ENCODE data around the gene TRAF3IP3.

DNA sequence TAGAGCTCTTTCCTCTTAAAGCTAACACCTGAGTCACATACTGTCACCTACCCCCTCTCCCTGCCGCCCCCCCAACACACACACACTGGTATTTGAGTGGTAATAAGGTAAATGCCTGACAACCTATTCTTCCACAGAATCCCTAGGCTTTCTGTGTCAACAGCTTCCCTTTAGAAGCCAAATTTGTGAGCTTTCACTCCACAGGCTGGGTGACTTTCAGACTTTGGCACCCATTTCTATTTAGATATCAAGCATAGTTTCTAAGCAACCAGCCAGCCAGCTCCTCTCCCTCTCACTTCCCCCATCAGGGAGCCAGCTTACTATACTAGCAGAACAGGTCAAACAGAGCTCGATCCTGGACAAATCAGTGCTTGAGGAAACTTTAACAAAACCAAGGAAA is 31.7 kb downstream of the TRAF3IP3 start:
- TF ChIP-seq POLR2A (IDR thresholded peaks at IDR 0.05; ENCODE audit: low read depth, low read length) (no peak), POLR2AphosphoS5 (IDR thresholded peaks at IDR 0.05; ENCODE audit: insufficient read depth, low read depth, low read length) (no peak), EZH2 (IDR thresholded peaks at IDR 0.05; ENCODE audit: borderline replicate concordance, low read depth, low read length, severe bottlenecking) (no peak), GATA2 (IDR thresholded peaks at IDR 0.05; ENCODE audit: insufficient read depth, insufficient read length, low read depth, low read length) (no peak), MYC (IDR thresholded peaks at IDR 0.05; ENCODE audit: low read depth, low read length) (no peak), JUN (IDR thresholded peaks at IDR 0.05; ENCODE audit: borderline replicate concordance, insufficient read depth, insufficient read length, low read depth) (no peak)
- TF ChIP-seq, protein P1, sequence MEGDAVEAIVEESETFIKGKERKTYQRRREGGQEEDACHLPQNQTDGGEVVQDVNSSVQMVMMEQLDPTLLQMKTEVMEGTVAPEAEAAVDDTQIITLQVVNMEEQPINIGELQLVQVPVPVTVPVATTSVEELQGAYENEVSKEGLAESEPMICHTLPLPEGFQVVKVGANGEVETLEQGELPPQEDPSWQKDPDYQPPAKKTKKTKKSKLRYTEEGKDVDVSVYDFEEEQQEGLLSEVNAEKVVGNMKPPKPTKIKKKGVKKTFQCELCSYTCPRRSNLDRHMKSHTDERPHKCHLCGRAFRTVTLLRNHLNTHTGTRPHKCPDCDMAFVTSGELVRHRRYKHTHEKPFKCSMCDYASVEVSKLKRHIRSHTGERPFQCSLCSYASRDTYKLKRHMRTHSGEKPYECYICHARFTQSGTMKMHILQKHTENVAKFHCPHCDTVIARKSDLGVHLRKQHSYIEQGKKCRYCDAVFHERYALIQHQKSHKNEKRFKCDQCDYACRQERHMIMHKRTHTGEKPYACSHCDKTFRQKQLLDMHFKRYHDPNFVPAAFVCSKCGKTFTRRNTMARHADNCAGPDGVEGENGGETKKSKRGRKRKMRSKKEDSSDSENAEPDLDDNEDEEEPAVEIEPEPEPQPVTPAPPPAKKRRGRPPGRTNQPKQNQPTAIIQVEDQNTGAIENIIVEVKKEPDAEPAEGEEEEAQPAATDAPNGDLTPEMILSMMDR (IDR thresholded peaks at IDR 0.05; ENCODE audit: extremely low read depth in 1 of 2, insufficient read depth in 1 of 2, low read depth in 1 of 2, low read length in 2 of 2): no peak
- TF ChIP-seq, protein P2, sequence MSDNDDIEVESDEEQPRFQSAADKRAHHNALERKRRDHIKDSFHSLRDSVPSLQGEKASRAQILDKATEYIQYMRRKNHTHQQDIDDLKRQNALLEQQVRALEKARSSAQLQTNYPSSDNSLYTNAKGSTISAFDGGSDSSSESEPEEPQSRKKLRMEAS (IDR thresholded peaks at IDR 0.05; ENCODE audit: insufficient read depth, insufficient read length): no peak
